DMS53 treated with DMSO at 0.1 percent for 48 hours (cell line): ENCODE data around the gene PNKP.

ENCODE experiments used
- DNase-seq: peaks from one replicate; lab custom pipeline; 2025; ENCODE audit not compliant: unreplicated experiment; lab: John Stamatoyannopoulos, UW

Gene PNKP

DNA sequence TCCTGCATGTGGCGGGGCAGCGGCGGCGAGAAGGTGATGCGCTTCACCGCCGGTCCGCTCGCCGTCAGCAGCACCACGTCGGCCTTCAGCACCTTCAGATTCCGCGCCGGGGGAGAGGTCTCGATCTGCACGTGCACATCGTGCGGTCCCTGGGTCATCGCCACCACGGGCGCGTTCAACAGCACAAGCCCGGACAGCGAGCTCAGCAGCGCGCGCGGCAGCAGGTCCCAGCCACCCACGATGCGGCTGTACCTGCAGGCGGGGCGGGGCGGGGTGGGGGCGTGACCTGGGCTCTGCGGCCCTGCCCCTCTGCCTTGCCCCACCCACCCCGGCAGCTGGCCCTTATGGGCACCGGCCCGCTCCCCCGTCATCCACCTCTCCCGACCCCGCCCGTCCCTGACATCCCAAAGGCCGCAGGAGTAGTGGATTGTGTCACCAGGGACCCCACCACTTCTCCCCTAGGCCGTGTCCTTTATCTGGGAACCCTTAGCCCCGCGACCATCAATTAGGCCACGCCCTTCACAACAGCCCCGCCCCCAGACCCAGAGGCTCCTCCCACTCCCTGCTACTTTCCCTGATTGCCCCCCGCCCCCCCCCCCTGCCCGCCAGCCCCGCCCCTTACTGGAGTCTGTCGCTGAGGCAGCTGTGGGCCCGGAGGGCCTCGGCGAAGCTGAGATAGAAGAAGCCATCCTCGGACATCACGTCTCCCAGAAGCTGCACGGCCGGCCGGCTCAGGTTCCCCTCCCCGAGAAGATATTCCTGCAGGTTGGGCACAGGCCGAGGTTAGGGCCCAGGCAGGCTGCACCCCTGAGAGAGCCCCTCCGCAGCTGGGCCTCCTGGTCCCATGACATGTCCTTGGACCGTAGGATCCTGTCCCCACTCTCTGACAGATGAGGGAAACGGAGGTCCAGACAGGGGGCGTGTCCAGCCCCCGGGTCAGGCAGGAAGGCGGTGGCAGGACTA lies 23.3 kb upstream of the PNKP start:
- peak; percentile 55 for DNase-seq

DNA sequence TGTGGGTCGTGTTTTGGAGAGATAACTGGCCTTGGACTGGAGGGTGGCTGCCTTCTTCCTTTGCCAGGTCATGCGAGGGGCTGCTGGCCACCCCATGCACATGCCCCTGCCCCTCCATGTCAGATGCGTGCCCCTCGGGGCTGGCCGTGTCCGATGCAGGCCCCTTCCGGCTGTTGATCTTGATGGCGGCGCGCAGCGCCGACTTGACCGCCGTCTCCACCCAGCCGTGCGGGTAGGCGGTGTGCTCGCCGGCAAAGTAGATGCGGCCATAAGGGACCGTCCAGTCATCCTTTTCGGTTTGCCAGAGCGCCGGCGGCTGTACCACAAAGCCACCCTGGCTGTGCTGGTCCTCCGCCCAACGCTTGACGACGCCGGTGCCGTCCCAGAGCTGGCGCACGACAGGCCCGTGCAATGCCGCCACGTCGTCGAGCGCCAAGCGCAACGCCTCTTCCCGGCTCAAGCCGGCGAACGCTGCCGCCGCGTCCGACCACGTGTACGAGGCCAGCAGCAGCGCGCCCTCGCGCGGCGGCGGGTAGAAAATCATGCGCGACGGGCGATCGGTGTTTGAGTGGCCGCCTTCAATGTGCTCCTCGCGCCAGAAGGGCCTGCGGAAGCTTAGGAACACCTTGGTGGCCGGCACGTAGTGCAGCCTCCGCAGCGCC lies 22.4 kb upstream of the PNKP start:
- peak; percentile 72 for DNase-seq

DNA sequence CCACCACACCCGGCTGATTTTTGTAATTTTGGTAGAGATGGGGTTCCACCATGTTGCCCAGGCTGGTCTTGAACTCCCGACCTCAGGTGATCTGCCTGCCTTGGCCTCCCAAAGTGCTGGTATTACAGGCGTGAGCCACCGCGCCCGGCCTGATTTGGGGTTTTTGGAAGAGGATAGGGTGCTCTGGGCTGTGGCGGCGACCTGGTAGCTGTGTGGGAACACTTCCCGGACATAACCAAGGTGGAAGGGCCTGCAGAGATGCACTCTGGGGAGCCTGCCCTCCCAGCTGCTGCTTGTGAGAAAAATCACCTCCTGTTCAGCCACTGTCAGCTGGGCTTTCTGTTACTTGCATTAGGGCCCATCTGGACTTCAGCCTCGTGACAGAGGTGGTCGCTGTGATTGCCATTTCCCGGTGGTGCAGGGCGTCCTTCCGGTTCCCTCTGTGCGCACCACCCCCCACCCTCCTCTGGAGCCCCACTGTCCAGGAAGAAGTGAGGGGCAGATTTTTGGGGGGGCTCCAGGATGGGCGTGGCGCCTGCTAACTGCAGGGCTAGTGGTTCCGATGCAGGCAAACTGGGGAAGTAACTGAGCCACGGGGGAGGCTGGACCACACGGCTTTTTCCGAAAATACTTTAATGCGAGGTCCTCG lies 21.8 kb upstream of the PNKP start:
- no peak for DNase-seq

DNA sequence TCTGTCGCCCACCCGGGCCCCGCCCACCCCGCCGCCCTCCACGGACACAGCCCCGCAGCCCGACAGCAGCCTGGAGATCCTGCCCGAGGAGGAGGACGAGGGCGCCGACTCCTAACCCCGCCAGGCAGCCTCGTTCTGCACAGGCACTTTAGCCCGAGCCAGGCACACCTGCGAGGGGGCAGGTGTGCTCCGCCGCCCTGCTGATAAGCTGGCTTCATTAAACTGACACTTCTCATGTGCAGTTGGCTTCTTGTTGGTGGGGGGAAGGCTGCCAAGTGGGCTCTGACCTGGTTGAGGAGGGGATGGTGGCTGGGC lies 21.1 kb upstream of the PNKP start:
- peak; percentile 12 for DNase-seq

DNA sequence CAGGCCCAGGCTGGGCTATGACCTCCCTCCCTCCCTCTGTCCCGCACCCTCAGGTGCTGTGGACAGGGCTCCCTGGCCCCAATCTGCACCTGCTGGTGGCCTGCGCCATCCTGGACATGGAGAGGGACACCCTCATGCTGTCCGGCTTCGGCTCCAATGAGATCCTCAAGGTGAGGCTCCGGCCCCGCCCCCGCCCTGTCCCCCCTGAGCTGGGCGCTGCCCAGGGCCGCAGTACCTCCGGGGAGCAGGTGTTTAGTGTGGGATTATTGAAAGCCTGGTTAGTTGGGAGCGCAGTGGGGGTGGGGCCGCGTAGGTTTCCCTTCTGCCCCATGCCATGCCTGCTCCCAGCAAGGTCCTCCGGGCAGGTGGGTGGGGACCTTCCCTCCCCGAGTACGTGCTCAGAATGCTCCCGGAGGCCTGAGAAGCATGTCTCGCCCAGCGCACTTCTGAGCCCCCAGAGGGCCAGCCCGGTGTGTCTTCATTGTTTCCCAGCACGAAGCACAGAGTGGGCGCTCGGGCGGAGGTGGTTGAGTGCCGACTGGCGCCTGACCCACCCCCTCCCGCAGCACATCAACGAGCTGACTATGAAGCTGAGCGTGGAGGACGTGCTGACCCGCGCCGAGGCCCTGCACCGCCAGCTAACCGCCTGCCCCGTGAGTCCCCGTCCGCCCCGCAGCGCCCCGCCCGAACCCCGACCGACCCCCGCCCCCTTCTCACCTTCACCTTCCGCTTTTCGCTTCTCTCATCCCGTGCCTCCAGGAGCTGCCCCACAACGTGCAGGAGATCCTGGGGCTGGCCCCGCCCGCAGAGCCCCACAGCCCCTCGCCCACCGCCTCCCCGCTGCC lies 20.5 kb upstream of the PNKP start:
- peak; percentile 55 for DNase-seq

DNA sequence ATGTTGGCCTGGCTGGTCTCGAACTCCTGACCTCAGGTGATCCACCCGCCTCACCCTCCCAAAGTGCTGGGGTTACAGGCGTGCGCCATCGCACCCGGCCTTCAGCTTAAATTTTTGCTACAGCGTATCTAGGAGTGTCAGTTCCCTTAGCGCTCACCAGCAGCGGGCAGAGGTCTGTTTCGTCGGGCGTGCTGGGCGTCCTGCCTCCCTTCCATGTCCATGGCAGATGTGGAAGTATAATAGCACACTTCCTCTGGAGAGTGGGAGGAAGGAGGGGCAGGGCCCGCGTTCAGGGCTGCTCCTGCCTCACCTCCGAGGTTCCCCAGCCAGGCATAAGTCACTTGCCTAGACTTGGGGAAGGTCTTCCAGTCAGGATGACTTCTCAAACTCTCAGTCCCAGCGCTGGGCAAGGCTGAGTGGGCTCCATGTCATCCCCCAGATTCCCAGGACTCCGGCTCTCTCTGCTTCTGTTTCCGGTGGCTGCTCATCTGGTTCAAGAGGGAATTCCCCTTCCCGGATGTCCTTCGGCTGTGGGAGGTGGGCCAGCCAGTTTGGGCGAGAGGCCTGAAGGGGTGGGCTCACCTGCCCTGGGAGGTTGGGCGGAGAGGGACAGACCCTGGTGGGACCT lies 19.8 kb upstream of the PNKP start:
- peak; percentile 55 for DNase-seq

DNA sequence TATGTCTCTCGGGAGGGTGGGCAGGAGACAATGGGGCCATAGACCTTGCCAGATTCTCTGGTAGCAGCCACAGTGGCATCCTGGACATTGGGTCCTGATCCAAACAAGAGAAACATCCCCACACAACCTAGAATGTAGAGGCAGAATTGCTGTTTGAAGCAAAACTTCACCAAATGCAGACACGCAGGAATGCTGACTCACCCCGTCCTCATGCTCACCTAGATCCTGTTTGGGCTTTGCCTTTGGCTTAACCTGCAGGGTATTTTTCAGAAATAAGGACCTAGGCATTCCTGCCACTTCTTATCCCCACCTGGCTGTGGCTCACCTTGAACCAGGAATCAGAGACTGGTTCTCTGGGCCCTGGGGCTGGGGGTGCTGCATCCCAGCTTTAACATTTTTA lies 17.4 kb upstream of the PNKP start:
- no peak for DNase-seq

DNA sequence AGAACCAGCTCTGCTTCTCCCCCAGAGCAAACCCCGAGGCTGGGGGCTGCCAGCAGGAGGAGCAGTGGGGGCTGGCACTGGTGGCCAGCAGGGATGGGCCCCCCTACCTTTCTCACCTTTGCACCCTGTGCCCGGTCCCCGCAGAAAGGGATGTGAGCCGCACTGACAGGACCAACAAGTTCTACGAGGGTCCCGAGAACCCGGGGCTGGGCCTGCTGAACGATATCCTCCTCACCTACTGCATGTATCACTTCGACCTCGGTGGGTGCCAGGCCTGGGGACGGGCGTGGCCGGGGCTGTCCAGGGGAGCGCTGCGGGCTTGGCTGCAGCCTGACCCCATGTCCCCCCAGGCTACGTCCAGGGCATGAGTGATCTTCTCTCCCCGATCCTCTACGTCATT lies 16.7 kb upstream of the PNKP start:
- DNase-seq = no peak

DNA sequence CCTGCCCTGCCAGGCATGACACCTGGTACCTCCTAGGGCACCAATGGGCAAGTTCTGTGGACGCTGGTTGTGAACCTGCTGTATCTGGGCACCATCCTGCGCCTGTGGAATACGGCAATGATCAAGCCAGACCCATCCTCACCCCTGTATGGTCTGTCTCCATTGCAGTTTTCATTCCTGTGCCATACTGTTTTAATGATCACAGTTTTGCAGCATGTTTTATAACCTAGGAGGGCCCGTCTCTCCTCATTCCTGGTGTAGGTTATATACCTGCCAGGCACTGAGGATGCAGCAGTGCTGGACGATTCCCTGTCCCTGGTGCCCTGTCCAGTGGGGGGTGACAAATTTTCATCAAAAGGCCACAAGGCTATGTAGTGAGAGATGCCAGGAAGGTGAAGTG lies 15.7 kb upstream of the PNKP start:
- DNase-seq = no peak

DNA sequence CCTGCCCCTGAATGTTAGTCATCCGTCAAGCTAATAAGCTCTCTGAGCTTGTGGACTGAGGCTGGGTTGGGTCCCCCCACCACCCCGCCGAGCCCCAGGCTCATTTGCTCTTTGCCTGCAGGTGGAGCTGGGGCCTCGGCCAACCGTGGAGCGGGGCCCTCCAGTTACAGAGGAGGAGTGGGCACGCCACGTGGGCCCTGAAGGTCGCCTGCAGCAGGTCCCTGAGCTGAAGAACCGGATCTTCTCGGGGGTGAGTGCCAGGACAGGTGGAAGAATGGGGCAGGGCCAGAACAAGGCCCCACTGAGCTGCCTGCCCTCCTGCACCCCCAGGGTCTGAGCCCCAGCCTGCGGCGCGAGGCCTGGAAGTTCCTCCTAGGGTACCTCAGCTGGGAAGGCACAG lies 15.3 kb upstream of the PNKP start:
- DNase-seq = no peak

DNA sequence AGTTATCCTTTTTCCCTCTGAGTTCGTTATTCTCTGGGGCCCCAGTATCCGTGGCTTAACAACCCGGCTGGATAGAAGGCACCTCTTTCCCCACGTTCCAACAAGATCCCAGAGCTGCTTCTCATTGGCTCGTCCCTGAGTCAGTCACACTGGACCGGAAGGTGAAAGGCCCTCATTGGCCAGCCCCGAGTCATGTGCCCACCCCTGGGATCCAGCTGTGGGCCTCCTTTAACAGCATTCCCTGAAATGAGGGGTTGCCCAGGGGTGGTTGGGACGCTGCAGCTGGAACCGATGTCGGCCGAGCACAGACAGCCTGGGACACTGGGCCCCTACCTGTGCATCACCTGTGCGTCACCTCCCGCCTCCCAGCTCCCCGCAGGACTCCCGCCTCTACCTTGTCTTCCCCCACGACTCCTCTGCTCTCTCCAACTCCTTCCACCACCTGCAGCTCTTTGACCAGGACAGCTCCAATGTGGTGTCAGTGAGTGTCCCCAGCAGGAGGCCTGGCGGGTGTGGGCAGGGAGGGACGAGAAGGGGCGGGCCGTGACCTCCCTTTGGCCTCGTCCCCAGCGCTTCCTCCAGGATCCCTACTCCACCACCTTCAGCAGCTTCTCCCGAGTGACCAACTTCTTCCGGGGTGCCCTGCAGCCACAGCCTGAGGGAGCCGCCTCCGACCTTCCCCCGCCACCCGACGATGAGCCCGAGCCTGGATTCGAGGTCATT lies 14.5 kb upstream of the PNKP start:
- no peak for DNase-seq

DNA sequence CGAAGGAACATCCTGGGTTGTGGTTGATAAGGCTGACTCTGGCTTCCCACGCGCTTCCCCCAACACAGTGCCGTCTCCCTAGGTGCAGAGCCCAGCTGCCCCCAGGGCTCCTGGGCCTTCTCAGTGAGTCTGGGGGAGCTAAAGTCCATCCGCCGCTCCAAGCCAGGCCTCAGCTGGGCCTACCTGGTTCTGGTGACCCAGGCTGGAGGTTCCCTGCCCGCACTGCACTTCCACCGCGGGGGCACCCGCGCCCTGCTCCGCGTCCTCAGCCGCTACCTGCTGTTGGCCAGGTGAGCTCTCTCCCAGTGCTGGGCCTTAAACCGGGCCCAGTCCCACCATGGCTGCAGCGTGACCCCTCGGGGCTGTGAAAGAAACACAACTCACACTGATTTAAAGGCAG lies 13.8 kb upstream of the PNKP start:
- DNase-seq = no peak

DNA sequence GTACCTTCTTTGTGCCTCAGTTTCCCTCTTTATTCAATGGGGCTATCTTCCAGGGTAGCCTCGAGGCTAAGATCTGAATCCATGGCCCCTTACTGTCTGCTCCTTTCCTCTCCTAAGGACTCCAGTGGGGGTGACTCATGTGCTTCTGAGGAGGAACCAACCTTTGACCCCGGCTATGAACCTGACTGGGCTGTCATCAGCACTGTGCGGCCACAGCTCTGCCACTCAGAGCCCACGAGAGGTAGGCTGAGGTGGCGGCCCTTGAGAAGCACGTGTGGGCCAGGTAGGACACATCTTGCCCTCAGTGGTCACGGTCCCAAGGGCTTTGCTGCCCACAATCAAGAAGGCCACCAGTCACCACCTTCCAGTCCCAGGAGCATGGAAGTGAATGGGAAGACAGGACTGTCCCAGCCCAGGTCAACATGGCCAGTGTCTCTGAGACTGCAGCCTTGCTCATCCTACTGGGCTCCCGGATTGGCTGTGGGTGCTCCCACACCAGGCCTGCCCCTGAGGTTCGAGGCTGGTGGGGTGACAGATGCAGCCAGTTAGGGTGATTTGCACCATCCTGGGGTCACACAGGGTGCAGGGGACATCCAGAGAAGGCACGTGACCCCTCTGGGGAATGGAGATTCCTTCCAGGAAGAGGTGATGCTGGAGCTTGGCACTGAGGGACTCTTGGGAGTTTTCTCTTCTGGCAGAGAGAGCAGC lies 12.9 kb upstream of the PNKP start:
- DNase-seq = no peak

DNA sequence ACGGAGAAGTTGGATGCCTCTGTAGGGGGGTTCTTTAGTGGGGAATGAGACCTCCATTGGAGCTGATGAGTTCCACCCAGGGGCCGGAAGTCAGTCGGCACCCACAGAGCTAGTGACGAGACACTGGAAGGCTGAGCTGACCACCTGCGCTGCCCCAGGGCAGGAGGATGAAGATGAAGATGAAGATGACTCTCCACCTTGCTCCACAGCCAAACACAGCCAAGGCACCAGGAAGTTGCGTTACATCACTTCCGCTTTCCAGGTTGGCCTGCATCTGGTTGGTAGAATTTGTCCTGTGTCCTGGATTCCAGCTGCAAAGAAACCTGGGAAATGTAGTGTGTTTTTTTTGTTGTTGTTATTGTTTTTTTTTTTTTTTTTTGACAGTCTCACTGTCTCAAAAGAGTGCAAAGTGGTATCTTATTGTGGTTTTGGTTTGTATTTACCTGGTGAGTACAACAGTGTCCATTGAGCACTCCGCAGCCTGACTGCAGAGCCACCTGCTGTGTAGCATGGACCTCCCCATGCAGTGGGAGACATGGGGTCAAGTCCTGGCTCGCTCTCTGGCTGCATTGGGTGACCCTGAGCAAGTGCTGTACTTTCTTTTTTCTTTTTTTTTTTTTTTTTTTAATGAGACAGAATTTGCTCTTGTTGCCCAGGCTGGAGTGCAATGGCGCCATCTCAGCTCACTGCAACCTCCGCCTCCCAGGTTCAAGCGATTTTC lies 12.0 kb upstream of the PNKP start:
- no peak for DNase-seq

DNA sequence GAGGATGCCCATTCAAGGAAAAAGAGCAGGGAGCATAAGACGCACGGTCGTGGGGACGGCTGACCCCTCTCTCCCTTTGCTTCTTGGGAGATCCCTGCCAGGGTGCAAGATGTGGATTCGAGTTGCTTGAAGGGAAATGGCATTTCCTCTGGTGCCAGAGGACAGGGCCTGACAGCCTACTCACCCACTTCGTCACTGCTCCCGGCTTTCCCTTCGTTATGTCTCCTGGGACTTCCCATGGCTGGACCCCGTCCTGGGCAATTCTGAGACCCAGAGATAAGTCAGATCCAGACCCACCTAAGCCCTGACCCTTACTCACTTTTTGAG lies 11.3 kb upstream of the PNKP start:
- no peak for DNase-seq

DNA sequence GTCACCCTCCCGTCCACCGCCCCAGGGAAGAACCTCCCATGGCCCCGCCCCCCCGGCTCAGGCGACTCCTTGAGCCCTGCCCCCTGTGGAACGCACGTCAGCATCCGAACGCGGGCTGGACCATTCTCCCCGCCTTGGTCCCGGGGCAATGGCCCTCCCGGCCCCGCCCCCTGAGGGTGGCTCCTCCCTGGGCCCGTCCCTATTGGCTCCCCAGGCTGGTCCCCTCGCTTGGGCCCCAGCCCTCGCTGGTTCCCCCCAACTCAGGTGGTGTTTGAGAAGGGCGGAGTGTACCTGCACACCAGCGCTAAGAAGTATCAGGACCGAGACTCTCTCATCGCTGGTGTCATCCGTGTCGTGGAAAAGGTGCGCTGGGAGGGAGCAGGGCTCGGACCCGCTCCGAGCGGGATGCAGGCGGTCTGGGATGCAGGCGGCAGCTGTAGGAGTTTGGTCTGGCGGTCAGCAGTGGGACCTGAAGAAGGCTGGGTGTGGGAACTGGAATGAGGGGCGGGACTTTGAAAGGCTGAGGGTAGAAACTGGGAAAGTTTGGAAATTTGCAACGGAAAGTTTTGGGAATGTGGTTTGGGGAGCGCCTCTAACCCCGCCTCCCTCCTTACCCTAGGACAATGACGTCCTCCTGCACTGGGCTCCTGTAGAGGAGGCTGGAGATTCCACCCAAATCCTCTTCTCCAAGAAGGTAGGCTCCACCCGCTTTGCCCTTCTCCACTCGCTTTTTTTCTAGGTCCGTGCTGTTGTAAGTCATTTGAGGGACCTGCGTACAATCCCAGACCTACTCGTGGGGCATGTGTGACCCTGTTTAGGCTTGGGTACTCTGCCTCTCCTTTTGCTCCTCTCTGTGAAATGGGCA lies 10.7 kb upstream of the PNKP start:
- DNase-seq = peak; percentile 89

DNA sequence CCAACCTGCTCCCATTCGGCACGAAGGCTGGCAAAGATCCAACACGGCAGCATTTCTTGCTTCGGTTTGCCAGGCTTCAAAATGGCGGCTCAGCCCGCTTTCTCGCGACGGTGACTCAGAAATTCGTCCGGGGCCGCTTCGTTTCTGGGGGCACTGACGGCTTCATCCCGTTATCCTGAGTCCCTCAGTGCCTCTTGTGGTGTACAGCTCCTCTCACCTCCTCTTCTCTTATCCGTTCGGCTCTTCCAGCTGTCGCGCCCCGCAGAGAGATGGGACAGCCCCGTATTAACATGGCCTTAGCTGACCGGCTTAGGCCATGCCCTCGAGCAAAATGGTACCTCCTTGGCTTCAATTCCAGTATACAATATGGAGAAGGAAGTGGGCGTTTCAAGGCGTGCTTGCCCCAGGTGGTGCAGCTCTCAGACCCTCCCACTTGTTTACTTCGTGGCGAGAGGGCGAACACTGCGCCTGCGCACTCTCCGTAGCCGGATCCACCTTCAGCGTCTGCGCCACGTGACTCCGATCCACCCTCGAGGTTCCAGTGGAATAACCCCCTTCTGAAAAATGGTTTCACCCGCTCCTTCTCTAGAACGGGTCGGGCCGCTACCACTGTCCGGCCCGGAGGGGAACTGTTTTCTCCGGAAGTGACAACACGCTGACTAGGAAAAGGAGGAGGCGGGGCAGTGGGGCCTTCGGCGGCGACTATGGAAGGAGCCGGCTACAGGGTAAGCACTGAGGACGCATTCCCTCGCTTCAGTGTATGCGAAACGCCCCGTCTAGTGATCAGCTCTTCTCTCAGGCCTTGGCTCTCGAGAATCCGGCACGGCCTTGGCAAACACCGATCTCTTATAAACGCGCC lies 9.9 kb upstream of the PNKP start, which contains the start of the genes AKT1S1 and TBC1D17:
Gene AKT1S1 (minus strand): TSS at position 336 of the 859 bp plus-strand sequence. CDS start 4,060 bp downstream, outside the sequence.
Gene TBC1D17 (plus strand): TSS at position 683 of the 859 bp plus-strand sequence. CDS start 22 bp downstream, at position 705.
- peak; percentile 97 for DNase-seq
